DOHH2 (cell line): ENCODE measurements around the gene EIPR1.

Experiments used
- EZH2phosphoT487 ChIP-seq: fragments of 200-600 bp; sonication (generic); IDR thresholded peaks from 2 replicates; pipeline ENCODE4 v1.6.1; 2017; ENCODE audit warnings: borderline replicate concordance, mild to moderate bottlenecking, antibody characterized with exemption, low read length, moderate library complexity, mixed read lengths
- TF ChIP-seq, protein P1 (sequence below): fragments of 200-600 bp; sonication (generic); IDR thresholded peaks from one replicate; pipeline ENCODE4 v1.5.1; 2014; ENCODE audit warnings: antibody characterized with exemption, mild to moderate bottlenecking, low read depth, low read length; ENCODE audit not compliant: poor library complexity, severe bottlenecking

DNA sequence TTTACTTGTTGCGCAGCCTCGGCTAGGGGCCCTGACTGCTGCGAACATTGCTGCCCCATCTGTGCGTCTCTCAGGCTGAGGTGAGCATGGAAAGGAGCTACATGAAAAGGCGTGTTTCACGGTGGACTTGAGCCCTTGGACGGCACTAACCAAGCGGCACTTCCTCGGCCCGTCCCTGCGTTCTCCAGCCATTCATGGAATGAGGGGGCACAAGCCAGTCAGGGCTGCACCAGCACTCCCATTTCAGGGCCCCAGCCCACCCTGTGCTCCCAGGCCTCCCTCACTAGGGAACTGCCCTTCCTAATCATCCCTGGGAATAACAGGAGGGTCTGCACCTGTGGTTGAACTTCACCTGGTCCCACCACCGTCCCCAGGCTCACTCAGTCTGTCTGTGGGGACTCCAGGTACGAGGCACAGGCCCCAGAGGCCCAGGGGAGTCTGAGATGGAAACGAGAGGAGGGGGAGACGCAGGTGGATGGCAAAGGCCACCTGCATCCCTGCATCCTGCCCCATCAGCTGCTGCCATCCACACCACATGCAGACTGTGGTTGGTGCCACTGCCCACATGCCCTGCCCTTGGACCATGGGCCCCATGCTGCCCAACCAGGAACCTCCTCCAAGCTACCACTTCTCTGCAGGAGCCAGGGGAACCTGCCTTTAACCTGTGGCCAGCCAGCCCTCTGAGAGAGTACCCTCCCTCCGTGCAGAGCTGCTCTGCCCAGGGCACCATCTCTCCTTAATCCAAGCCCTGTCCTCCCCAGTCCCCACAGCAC is 99.7 kb downstream of the EIPR1 start:
- TF ChIP-seq, protein P1, sequence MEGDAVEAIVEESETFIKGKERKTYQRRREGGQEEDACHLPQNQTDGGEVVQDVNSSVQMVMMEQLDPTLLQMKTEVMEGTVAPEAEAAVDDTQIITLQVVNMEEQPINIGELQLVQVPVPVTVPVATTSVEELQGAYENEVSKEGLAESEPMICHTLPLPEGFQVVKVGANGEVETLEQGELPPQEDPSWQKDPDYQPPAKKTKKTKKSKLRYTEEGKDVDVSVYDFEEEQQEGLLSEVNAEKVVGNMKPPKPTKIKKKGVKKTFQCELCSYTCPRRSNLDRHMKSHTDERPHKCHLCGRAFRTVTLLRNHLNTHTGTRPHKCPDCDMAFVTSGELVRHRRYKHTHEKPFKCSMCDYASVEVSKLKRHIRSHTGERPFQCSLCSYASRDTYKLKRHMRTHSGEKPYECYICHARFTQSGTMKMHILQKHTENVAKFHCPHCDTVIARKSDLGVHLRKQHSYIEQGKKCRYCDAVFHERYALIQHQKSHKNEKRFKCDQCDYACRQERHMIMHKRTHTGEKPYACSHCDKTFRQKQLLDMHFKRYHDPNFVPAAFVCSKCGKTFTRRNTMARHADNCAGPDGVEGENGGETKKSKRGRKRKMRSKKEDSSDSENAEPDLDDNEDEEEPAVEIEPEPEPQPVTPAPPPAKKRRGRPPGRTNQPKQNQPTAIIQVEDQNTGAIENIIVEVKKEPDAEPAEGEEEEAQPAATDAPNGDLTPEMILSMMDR = no peak
- TF ChIP-seq EZH2phosphoT487 = no peak
